Keratinocyte (primary cell): ENCODE data around the gene PDE10A. TPM values are rescaled to one million over a fixed set of nuclear protein-coding genes. Genes with fewer than 3 reads are reported as not detected.

Source experiments
- DNase-seq: peaks from one replicate; pipeline ENCODE4 v3.0.0-alpha.2; 2011; ENCODE audit warnings: low read depth, missing footprints, low spot score
- FAIRE-seq: peaks from 2 replicates; lab custom pipeline; 2011; peaks lifted over from hg19 to GRCh38; lab: Jason Lieb, UNC
- H2AFZ ChIP-seq: 2 replicates; pipeline ENCODE4 v1.6.0; 2012; ENCODE audit warnings: low read length, control low read depth, inconsistent platforms; ENCODE audit not compliant: control insufficient read depth
- H3K27ac ChIP-seq: 2 replicates; pipeline ENCODE4 v1.5.1; 2011; ENCODE audit warnings: low read length; ENCODE audit not compliant: control insufficient read depth, insufficient read depth
- H3K27me3 ChIP-seq: 3 replicates; pipeline ENCODE4 v1.6.0; 2011; ENCODE audit warnings: low read length; ENCODE audit not compliant: control insufficient read depth, insufficient read depth; ENCODE audit errors: extremely low read depth
- H3K36me3 ChIP-seq, 2 experiments: 2 replicates in 1 of 2; 3 replicates in 1 of 2; pipeline ENCODE4 v1.5.1; 2011; ENCODE audit warnings: low read length in 2 of 2, mild to moderate bottlenecking in 1 of 2; ENCODE audit not compliant: control insufficient read depth in 2 of 2, insufficient read depth in 2 of 2; ENCODE audit errors: extremely low read depth in 1 of 2
- H3K4me1 ChIP-seq: 3 replicates; pipeline ENCODE4 v1.5.1; 2011; ENCODE audit warnings: low read length; ENCODE audit not compliant: control insufficient read depth, insufficient read depth; ENCODE audit errors: extremely low read depth
- H3K4me2 ChIP-seq: 3 replicates; pipeline ENCODE4 v1.6.0; 2011; ENCODE audit warnings: low read depth, low read length; ENCODE audit not compliant: control insufficient read depth, insufficient read depth; ENCODE audit errors: extremely low read depth
- H3K4me3 ChIP-seq, 3 experiments: fragments of 200-600 bp in 1 of 3; sonication (generic) in 1 of 3; 2 replicates in 2 of 3; 3 replicates in 1 of 3; pipeline ENCODE4 v1.5.1; 2011 to 2016; ENCODE audit warnings: low read length in 3 of 3, mild to moderate bottlenecking in 3 of 3, control low read depth in 2 of 3, inconsistent platforms in 1 of 3, low read depth in 1 of 3, mixed read lengths in 1 of 3, mixed run types in 1 of 3, moderate library complexity in 1 of 3; ENCODE audit not compliant: control insufficient read depth in 2 of 3, insufficient read depth in 2 of 3; ENCODE audit errors: extremely low read depth in 1 of 3
- H3K79me2 ChIP-seq: 2 replicates; pipeline ENCODE4 v1.6.0; 2012; ENCODE audit warnings: low read length; ENCODE audit not compliant: control insufficient read depth, insufficient read depth
- H3K9ac ChIP-seq: 3 replicates; pipeline ENCODE4 v1.6.0; 2011; ENCODE audit warnings: low read length; ENCODE audit not compliant: control insufficient read depth, insufficient read depth; ENCODE audit errors: extremely low read depth
- H3K9me1 ChIP-seq: 3 replicates; pipeline ENCODE4 v1.6.0; 2011; ENCODE audit warnings: low read length; ENCODE audit not compliant: control insufficient read depth, insufficient read depth; ENCODE audit errors: extremely low read depth
- H3K9me3 ChIP-seq: 2 replicates; pipeline ENCODE4 v1.5.1; 2012; ENCODE audit warnings: low read depth, low read length; ENCODE audit not compliant: control insufficient read depth
- H4K20me1 ChIP-seq: 3 replicates; pipeline ENCODE4 v1.6.0; 2011; ENCODE audit warnings: low read length; ENCODE audit not compliant: control insufficient read depth, insufficient read depth; ENCODE audit errors: extremely low read depth
- EZH2 ChIP-seq: IDR thresholded peaks from one replicate; pipeline ENCODE4 v1.6.1; 2012; ENCODE audit warnings: inconsistent platforms, mild to moderate bottlenecking, low read length, moderate library complexity
- dilution Hi-C: fragments of 300-500 bp; cut with MboI; formaldehyde crosslinking; loops from one replicate; pipeline ENCODE4 v1.7.0; 2020; ENCODE audit warnings: low sequenced_read_pairs; ENCODE audit not compliant: extremely low pct_ligation_motif_present
- polyA plus RNA-seq, 5 experiments: library from polyadenylated mRNA; depleted of rRNA in 3 of 5; stranded (reverse) in 3 of 5; stranded (forward) in 1 of 5; unstranded in 1 of 5; fragments of >200 nt; gene quantifications; 1 replicate in 1 of 5; 2 replicates in 3 of 5; 3 replicates in 1 of 5; pipeline versions ENCODE4 v1.2.1 to v1.2.3, GENCODE V29; 2011 to 2012; ENCODE audit warnings: missing spikeins in 2 of 5, low read depth in 1 of 5, low replicate concordance in 1 of 5
- TF ChIP-seq, protein P1 (sequence below), 3 experiments: IDR thresholded peaks in 1 of 3; conservative IDR thresholded peaks in 1 of 3; optimal IDR thresholded peaks in 1 of 3; 2 replicates in 2 of 3; 3 replicates in 1 of 3; pipeline versions ENCODE3 to v1.5.1; 2011; ENCODE audit warnings: low read length in 3 of 3, mild to moderate bottlenecking in 3 of 3, moderate library complexity in 2 of 3, control low read depth in 1 of 3, inconsistent platforms in 1 of 3; ENCODE audit not compliant: insufficient read depth in 2 of 3; ENCODE audit errors: extremely low read depth in 1 of 3

PDE10A gene
- polyA plus RNA-seq, 1 donor (not counting 4 experiments of a cell fraction or from before 2014, with no cell fraction given): not detected

DNA sequence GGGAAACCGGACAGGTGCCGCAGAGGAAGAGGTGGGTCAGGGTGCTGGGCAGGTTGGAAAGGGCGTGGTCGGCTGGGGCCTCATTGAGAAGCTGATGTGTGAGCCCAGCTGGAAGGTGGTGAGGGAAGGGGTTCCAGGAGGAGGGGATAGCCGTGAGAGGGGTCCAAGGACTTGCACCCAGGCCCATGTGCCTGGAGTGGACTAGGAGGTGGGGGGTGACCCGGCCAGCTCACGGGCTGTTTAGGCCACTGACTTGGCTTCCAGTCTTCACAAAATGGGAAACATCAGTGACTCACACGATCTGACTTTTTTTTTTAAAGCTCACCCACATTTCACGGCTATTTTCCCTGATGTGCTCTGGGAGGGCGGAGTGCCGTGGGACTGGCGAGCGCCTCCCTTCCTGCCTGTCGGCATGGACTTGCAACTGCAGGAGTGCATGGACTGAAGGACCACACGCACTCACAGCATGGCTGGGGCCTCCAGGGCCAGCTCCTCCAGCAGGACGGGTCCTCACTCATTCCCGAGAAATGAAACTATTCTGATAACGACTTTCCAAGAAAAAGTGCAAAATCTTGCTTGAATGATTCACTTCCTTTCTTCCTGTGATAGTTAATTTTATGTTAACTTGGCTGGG is 13.5 kb upstream of the PDE10A start:
- H2AFZ ChIP-seq: no peak overlapping the region
- no peaks in the 10 kb centered on the region for H3K9me1 ChIP-seq
- H3K4me2 ChIP-seq: no peak overlapping the region
- H3K4me3 ChIP-seq: no peak overlapping the region
- no peaks in the 10 kb centered on the region for H4K20me1 ChIP-seq
- TF ChIP-seq EZH2: no peak
- dilution Hi-C loops: no loop called here
- H3K9me3 ChIP-seq: no peaks in the 10 kb centered on the region
- H3K27me3 ChIP-seq: no peaks in the 10 kb centered on the region
- no peak overlapping the region for H3K27ac ChIP-seq
- no peaks in the 10 kb centered on the region for H3K36me3 ChIP-seq
- H3K4me1 ChIP-seq: no peaks in the 10 kb centered on the region
- no peak overlapping the region for H3K9ac ChIP-seq
- no peaks in the 10 kb centered on the region for H3K79me2 ChIP-seq
- DNase-seq: no peak
- FAIRE-seq: no peak

DNA sequence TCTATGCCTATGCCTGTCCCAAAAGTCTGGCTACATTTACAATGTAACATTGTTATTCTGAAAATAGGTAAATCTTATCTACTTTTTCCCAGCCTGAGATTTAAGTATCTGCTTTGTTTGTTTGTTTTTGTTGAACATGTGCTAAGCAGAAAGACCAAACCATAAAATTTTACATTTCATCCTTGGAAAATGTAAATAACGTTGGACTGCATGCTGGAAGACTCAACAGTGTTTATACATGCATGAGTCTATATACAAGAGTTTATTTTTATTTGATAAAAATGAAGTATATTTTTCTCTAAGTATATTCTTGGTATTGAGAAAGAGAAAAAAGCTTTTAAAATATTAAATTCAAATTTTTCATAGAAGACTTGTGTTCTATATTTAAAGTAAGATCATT is 12.1 kb upstream of the PDE10A start:
- Histone ChIP-seq H3K9me1 (no peaks in the 10 kb centered on the region), H3K4me2 (no peak overlapping the region), H2AFZ (no peak overlapping the region), H4K20me1 (no peaks in the 10 kb centered on the region), H3K9me3 (no peaks in the 10 kb centered on the region), H3K9ac (no peak overlapping the region), H3K4me3 (no peak overlapping the region), H3K27ac (no peak overlapping the region), H3K79me2 (no peaks in the 10 kb centered on the region), H3K4me1 (no peaks in the 10 kb centered on the region), H3K36me3 (no peaks in the 10 kb centered on the region), H3K27me3 (no peaks in the 10 kb centered on the region)
- no peak for TF ChIP-seq EZH2
- TF ChIP-seq, protein P1, sequence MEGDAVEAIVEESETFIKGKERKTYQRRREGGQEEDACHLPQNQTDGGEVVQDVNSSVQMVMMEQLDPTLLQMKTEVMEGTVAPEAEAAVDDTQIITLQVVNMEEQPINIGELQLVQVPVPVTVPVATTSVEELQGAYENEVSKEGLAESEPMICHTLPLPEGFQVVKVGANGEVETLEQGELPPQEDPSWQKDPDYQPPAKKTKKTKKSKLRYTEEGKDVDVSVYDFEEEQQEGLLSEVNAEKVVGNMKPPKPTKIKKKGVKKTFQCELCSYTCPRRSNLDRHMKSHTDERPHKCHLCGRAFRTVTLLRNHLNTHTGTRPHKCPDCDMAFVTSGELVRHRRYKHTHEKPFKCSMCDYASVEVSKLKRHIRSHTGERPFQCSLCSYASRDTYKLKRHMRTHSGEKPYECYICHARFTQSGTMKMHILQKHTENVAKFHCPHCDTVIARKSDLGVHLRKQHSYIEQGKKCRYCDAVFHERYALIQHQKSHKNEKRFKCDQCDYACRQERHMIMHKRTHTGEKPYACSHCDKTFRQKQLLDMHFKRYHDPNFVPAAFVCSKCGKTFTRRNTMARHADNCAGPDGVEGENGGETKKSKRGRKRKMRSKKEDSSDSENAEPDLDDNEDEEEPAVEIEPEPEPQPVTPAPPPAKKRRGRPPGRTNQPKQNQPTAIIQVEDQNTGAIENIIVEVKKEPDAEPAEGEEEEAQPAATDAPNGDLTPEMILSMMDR (optimal IDR thresholded peaks at IDR 0.05 in 1 of 3, IDR thresholded peaks at IDR 0.05 in 1 of 3, conservative IDR thresholded peaks at IDR 0.05 in 1 of 3; ENCODE audit: extremely low read depth in 1 of 3, insufficient read depth in 2 of 3, low read length in 3 of 3): no peak
- DNase-seq (no peak), FAIRE-seq (no peak)
- dilution Hi-C loops: no loop called here
